Gastrocnemius medialis (tissue), 4 donors: ENCODE data around the gene MTAP. TPM values are rescaled to one million over a fixed set of nuclear protein-coding genes. Genes with fewer than 3 reads are reported as not detected.

Experiments
- ATAC-seq, 2 donors: fragments of 150-250 bp; one replicate each; pipeline ENCODE4 v1.9.1; 2016
- DNase-seq, 2 donors: peaks; one replicate each; pipeline ENCODE4 v3.0.0-alpha.2; 2019
- H3K27ac ChIP-seq, 4 donors: fragments of 200-600 bp; sonication (generic); 1 replicate in 1 of 4; 2 replicates in 3 of 4; pipeline ENCODE4 v1.5.1; 2016 to 2018; ENCODE audit warnings: mild to moderate bottlenecking in 2 of 4, moderate library complexity in 1 of 4
- H3K27me3 ChIP-seq, 3 donors: fragments of 200-600 bp; sonication (generic) in 2 of 3; 1 replicate in 1 of 3; 2 replicates in 2 of 3; pipeline versions ENCODE4 v1.5.1 to v1.6.0; 2016 to 2019; ENCODE audit warnings: mild to moderate bottlenecking in 1 of 3, moderate library complexity in 1 of 3
- H3K36me3 ChIP-seq, 2 donors: fragments of 200-600 bp; sonication (generic) in 1 of 2; one replicate each; pipeline ENCODE4 v1.5.1; 2017 to 2018
- H3K4me1 ChIP-seq, 2 donors: fragments of 200-600 bp; sonication (generic) in 1 of 2; one replicate each; pipeline ENCODE4 v1.5.1; 2016 to 2017; ENCODE audit warnings: mild to moderate bottlenecking in 2 of 2
- H3K4me3 ChIP-seq, 4 donors: fragments of 200-600 bp; sonication (generic) in 3 of 4; 1 replicate in 1 of 4; 2 replicates in 3 of 4; pipeline ENCODE4 v1.5.1; 2016 to 2019; ENCODE audit warnings: mild to moderate bottlenecking in 2 of 4
- H3K9me3 ChIP-seq, 3 donors: fragments of 200-600 bp; sonication (generic) in 2 of 3; 1 replicate in 1 of 3; 2 replicates in 2 of 3; pipeline ENCODE4 v1.5.1; 2016 to 2019
- POLR2A ChIP-seq, 2 donors: fragments of 450-650 bp; IDR thresholded peaks; one replicate each; pipeline ENCODE4 v1.6.1; 2017; ENCODE audit warnings: antibody characterized with exemption in 2 of 2, mild to moderate bottlenecking in 2 of 2, moderate library complexity in 2 of 2
- in situ Hi-C, 4 donors: fragments of 200-750 bp; cut with MboI; loops; one replicate each; pipeline versions ENCODE4 v1.15.0 to v1.8.0; 2017; ENCODE audit warnings: low sequenced_read_pairs in 4 of 4
- intact Hi-C: fragments of 100-400 bp; cut with DNase I; formaldehyde crosslinking; loops from one replicate; pipeline ENCODE4 v1.15.1; 2023; ENCODE audit warnings: low total_unique reads
- total RNA-seq, 4 donors: library from RNA; depleted of rRNA; stranded (reverse); fragments of >200 nt; gene quantifications; one replicate each; pipeline versions ENCODE4 v1.1.0 to v1.2.3, GENCODE V29; 2016
- TF ChIP-seq, protein P1 (sequence below), 5 experiments: fragments of 450-650 bp in 3 of 5; fragments of 200-600 bp in 2 of 5; sonication (generic) in 2 of 5; IDR thresholded peaks in 4 of 5; conservative IDR thresholded peaks in 1 of 5; 1 replicate in 4 of 5; 2 replicates in 1 of 5; pipeline ENCODE4 v1.5.1; 2016 to 2019; ENCODE audit warnings: antibody characterized with exemption in 5 of 5, mild to moderate bottlenecking in 3 of 5, moderate library complexity in 3 of 5

Gene MTAP
- total RNA-seq, 4 donors from 2014 or later: 6.2 to 11.0 (median 9.4) TPM

DNA sequence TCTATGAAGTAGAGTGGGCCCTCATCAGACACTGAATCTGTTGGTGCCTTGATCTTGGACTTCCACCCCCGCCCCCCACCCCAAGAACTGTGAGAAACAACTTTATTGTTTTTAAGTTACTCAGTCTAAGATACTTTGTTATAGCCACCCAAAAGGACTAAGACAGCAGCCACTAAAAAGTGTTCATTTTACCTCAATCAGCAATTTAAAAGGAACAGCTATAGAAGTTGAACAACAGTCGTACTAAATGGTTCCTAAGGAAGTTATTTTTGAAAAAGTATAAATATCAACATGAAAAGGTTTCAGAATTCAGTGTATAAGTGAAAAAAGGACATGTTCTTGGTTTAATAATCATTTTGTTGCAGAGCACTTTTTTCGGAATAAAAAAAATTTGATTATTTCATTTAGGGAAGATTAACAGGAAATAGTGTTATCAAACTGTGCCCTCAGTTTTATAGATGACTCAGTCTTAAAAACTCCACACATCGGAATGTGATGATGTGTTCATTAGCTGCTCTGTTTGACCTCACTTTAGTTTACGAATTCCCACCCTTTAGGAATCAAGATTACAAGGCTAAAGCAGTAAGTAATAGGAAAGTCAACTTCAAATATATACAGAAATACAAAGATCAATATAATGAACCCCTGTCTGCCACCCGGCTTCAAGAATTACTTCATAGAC, 71.2 kb downstream of the MTAP start:
- intact Hi-C loops (no loop called here), in situ Hi-C loops (no loop called here)
- Histone ChIP-seq H3K4me1 (no peaks in the 10 kb centered on the region), H3K4me3 (no peak overlapping the region), H3K9me3 (no peaks in the 10 kb centered on the region), H3K27ac (no peak overlapping the region), H3K27me3 (no peaks in the 10 kb centered on the region), H3K36me3 (no peaks in the 10 kb centered on the region)
- no peak for TF ChIP-seq POLR2A (IDR thresholded peaks at IDR 0.05)
- TF ChIP-seq, protein P1, sequence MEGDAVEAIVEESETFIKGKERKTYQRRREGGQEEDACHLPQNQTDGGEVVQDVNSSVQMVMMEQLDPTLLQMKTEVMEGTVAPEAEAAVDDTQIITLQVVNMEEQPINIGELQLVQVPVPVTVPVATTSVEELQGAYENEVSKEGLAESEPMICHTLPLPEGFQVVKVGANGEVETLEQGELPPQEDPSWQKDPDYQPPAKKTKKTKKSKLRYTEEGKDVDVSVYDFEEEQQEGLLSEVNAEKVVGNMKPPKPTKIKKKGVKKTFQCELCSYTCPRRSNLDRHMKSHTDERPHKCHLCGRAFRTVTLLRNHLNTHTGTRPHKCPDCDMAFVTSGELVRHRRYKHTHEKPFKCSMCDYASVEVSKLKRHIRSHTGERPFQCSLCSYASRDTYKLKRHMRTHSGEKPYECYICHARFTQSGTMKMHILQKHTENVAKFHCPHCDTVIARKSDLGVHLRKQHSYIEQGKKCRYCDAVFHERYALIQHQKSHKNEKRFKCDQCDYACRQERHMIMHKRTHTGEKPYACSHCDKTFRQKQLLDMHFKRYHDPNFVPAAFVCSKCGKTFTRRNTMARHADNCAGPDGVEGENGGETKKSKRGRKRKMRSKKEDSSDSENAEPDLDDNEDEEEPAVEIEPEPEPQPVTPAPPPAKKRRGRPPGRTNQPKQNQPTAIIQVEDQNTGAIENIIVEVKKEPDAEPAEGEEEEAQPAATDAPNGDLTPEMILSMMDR (IDR thresholded peaks at IDR 0.05 in 4 of 5, conservative IDR thresholded peaks at IDR 0.05 in 1 of 5): no peak
- no peak for ATAC-seq
- no peak for DNase-seq

DNA sequence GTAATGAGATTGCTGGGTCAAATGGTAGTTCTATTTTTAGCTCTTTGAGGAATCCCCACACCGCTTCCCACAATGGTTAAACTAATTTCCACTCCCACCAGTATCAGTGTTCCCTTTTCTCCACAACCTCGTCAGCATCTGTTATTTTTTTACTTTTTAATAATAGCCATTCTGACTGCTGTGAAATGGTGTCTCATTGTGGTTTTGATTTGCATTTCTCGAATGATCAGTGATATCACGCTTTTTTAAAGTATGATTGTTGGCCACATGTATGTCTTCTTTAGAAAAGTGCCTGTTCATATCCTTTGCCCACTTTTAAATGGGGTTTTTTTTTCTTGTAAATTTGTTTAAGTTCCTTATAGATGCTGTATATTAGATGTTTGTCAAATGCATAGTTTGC, 73.5 kb downstream of the MTAP start:
- Histone ChIP-seq H3K4me3 (no peak overlapping the region), H3K4me1 (no peaks in the 10 kb centered on the region), H3K36me3 (no peaks in the 10 kb centered on the region), H3K27ac (no peak overlapping the region), H3K9me3 (peaks cover 0 to 4% (median 0%) of the 10 kb centered on the region in 3 donors), H3K27me3 (no peaks in the 10 kb centered on the region)
- no peak for ATAC-seq
- TF ChIP-seq POLR2A (IDR thresholded peaks at IDR 0.05): no peak
- TF ChIP-seq, protein P1 (IDR thresholded peaks at IDR 0.05 in 4 of 5, conservative IDR thresholded peaks at IDR 0.05 in 1 of 5): no peak
- in situ Hi-C loops (no loop called here), intact Hi-C loops (no loop called here)
- DNase-seq: no peak

DNA sequence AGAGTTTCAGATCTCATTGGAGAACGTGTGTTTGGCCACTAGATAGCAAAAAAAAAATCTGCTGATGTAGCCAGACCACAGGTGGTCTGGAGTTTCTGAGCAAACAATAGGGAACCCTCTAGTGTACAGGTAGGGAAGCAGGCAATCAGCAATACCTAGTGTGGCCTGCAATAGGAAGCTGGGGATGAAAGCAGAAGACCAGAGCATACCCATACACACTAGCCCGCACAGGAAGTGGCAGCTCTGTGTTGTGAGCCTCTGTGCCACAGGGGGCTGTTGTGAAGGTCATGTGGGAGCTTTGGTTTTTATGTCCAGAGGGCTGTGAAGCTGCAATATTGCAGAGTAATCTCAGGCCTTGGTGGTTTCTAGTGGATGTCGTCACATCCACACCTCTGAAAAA, 81.2 kb downstream of the MTAP start:
- Histone ChIP-seq H3K4me3 (no peak overlapping the region), H3K9me3 (peaks cover 0 to 14% (median 0%) of the 10 kb centered on the region in 3 donors), H3K27me3 (no peaks in the 10 kb centered on the region), H3K27ac (no peak overlapping the region), H3K36me3 (no peaks in the 10 kb centered on the region), H3K4me1 (no peaks in the 10 kb centered on the region)
- no peak for ATAC-seq
- TF ChIP-seq, protein P1 (IDR thresholded peaks at IDR 0.05 in 4 of 5, conservative IDR thresholded peaks at IDR 0.05 in 1 of 5): no peak
- no peak for TF ChIP-seq POLR2A (IDR thresholded peaks at IDR 0.05)
- in situ Hi-C loops (no loop called here), intact Hi-C loops (no loop called here)
- DNase-seq: no peak

DNA sequence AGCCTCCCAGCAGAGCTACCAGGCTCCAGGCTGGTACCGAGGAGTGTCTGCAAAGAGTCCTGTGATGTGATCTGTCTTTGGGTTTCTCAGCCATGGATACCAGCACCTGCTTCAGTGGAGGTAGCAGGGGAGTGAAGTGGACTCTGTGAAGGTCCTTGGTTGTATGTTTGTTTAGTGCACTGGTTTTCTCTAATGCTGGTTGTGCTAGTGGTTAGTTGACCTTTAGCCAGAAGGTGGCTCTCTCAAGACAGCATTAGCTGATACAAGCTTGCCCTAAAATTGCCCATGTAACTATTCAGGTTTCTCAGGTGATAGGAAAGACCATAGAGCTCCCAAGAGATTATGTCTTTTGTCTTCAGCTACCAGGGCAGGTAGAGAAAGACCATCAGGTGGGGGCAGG, 87.2 kb downstream of the MTAP start:
- Histone ChIP-seq H3K36me3 (peaks cover 0 to 14% of the 10 kb centered on the region in 2 donors), H3K4me3 (no peak overlapping the region), H3K4me1 (no peaks in the 10 kb centered on the region), H3K27me3 (no peaks in the 10 kb centered on the region), H3K9me3 (peaks cover 0 to 7% (median 0%) of the 10 kb centered on the region in 3 donors), H3K27ac (no peak overlapping the region)
- intact Hi-C loops (no loop called here), in situ Hi-C loops (no loop called here)
- TF ChIP-seq, protein P1 (IDR thresholded peaks at IDR 0.05 in 4 of 5, conservative IDR thresholded peaks at IDR 0.05 in 1 of 5): no peak
- no peak for TF ChIP-seq POLR2A (IDR thresholded peaks at IDR 0.05)
- no peak for DNase-seq
- no peak for ATAC-seq

DNA sequence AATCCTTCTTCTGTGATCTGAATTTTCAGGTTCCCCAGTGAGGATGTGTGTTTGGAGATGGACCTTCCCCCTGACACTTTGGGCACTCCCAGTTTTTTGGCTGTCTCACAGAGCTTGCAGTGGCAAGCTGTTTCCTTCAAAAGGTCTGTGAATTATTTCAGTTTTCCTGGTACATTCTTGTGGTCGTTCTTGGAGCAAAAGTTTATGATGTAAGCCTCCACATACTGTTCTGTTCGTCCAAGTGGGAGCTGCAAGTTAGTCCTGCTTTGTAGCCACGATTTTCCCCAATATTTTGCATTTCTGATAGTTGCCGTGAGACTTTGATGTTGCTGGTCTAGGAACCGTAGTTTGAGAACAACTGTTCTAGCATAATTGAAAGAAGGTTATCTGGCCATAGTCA, 88.3 kb downstream of the MTAP start:
- intact Hi-C loops: no loop called here
- in situ Hi-C loops: no loop called here
- Histone ChIP-seq H3K27me3 (no peaks in the 10 kb centered on the region), H3K36me3 (peaks cover 0 to 14% of the 10 kb centered on the region in 2 donors), H3K4me1 (no peaks in the 10 kb centered on the region), H3K9me3 (peaks cover 0 to 7% (median 0%) of the 10 kb centered on the region in 3 donors), H3K4me3 (no peak overlapping the region), H3K27ac (no peak overlapping the region)
- no peak for DNase-seq
- no peak for TF ChIP-seq POLR2A (IDR thresholded peaks at IDR 0.05)
- TF ChIP-seq, protein P1 (IDR thresholded peaks at IDR 0.05 in 4 of 5, conservative IDR thresholded peaks at IDR 0.05 in 1 of 5): no peak
- ATAC-seq: no peak
